Epithelial cell of proximal tubule (primary cell): ENCODE measurements around the gene PRLH. TPM values are rescaled to one million over a fixed set of nuclear protein-coding genes. Genes with fewer than 3 reads are reported as not detected.
"Not testable (repeated sequence)": the region's sequence is repeated elsewhere in the genome, so short reads cannot be mapped to it uniquely, and the experiment has no call there.

Source experiments
- DNase-seq: peaks from one replicate; pipeline ENCODE4 v3.0.0-alpha.2; 2011; ENCODE audit warnings: low read depth
- H3K4me3 ChIP-seq: 2 replicates; pipeline ENCODE4 v1.5.1; 2011; ENCODE audit warnings: low read depth, mild to moderate bottlenecking, low read length
- total RNA-seq: library from RNA; depleted of rRNA; stranded (reverse); fragments of >200 nt; gene quantifications from 2 replicates; pipeline ENCODE4 v1.2.3, GENCODE V29; 2015
- TF ChIP-seq, protein P1 (sequence below): conservative IDR thresholded peaks from 2 replicates; pipeline ENCODE4 v1.5.1; 2012; ENCODE audit warnings: low read depth, mild to moderate bottlenecking, low read length

The PRLH gene
- total RNA-seq, 1 donor from 2014 or later: not detected

DNA sequence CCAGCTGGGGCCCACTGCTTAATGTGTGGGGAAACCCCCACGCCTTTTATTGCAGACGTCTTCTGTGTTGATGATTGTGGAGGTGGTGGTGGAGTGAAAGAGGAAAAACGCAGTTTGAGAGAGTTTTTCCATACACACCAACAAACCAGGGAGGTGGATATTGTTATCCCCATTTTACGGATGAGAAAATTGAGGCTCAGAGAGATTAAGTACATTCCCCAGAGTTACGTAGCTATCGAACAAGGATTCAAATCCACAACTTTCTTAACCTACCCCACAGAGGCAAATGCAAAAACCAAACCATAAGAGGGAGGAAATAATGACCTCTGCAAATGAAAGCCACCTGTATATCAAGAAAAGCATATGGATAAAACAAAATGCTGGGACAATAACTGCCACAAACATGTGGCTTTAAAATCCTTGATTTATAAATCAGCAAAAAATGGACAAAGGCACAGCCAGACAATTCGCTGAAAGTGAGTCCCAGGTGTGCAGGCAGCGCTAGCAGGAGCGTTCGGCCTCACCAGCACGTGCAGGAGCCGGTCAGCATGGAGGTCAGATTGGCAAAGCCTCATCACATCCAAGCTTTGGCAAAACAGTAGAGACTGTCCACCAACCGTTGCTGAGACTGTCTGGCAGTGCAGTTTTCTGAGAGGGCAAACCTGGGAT lies 36.8 kb downstream of the PRLH start:
- no peak for DNase-seq
- H3K4me3 ChIP-seq: no peak overlapping the region
- TF ChIP-seq, protein P1, sequence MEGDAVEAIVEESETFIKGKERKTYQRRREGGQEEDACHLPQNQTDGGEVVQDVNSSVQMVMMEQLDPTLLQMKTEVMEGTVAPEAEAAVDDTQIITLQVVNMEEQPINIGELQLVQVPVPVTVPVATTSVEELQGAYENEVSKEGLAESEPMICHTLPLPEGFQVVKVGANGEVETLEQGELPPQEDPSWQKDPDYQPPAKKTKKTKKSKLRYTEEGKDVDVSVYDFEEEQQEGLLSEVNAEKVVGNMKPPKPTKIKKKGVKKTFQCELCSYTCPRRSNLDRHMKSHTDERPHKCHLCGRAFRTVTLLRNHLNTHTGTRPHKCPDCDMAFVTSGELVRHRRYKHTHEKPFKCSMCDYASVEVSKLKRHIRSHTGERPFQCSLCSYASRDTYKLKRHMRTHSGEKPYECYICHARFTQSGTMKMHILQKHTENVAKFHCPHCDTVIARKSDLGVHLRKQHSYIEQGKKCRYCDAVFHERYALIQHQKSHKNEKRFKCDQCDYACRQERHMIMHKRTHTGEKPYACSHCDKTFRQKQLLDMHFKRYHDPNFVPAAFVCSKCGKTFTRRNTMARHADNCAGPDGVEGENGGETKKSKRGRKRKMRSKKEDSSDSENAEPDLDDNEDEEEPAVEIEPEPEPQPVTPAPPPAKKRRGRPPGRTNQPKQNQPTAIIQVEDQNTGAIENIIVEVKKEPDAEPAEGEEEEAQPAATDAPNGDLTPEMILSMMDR: no peak

DNA sequence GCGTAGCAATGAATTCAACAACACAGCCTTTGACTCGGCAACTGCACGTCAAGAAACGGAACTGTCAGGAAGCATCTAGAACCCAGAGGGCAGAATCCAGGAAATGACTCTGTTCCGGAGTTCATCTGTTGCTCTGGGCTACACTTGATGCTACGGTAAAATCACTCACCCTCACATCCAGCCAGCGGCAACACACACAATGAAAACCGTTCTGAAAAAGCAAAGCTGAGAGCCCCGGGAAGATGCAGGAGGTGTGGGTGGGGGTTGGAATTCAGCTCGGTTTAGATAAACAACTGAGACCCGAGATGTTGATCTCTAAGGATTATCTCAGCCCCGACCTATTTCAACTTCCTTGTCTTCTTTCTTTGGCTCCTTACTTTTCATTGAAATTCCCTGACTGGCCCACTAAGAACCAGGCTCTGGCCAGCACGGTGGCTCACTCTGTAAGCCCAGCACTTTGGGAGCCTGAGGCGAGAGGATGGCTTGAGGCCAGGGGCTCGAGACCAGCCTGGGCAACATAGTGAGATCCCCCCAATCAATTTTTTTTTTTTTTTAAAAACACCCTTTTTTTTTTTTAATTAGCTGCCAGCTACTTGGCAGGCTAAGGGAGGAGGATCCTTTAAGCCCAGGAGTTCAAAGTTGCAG lies 37.5 kb downstream of the PRLH start:
- TF ChIP-seq, protein P1: no peak
- DNase-seq: no peak
- no peak overlapping the region for H3K4me3 ChIP-seq

DNA sequence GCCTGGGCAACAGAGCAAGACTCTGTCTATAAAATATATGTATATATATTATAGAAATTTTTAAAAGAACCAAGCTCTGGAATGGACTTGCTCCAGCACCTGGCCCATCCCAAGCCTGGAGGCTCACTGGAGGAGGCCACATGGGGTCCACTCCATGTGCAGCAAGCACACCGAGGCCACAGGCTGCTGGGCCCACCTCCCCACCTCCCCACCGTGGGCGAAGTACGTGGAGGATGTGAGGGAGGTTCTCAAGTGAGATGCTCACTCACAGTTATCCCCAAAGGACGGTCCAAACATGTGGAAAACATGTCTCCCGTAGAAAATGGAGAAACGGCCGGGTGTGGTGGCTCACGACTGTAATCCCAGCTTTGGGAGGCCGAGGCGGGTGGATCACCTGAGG lies 38.0 kb downstream of the PRLH start:
- TF ChIP-seq, protein P1: no peak
- no peak for DNase-seq
- no peak overlapping the region for H3K4me3 ChIP-seq

DNA sequence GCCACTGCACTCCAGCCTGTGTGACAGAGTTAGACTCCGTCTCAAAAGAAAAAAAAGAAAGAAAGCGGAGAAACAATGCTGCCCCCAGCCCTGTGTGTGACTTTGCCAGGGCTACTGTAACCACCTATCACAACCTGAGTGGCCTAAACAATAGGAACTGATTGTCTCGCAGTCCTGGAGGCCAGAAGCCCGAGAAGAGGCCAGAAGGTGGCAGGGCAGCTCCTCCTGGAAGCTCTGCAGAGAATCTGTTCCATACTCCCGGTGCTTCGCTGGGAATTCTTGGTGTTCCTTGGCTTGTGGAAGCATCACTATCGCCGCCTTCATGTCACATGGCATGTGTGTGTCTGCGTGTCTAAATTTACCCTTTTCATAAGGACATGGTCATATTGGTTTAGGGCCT lies 38.6 kb downstream of the PRLH start:
- DNase-seq: no peak
- no peak overlapping the region for H3K4me3 ChIP-seq
- TF ChIP-seq, protein P1: peak; percentile 66

DNA sequence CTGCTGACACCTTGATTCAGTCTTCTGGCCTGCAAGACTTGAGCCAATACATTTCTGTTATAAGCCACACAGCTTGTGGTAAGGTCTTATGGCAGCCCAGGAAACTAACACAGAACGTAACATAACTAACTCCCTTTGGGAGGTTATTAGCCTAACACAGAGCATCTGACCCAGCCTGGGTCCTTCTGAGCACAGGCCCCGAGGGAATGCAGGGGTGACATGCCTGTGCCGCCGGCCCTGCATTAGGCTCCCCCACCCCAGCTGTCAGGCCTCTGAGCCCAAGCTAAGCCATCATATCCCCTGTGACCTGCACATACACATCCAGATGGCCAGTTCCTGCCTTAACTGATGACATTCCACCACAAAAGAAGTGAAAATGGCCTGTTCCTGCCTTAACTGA lies 40.1 kb downstream of the PRLH start:
- not testable (repeated sequence) for H3K4me3 ChIP-seq, DNase-seq

DNA sequence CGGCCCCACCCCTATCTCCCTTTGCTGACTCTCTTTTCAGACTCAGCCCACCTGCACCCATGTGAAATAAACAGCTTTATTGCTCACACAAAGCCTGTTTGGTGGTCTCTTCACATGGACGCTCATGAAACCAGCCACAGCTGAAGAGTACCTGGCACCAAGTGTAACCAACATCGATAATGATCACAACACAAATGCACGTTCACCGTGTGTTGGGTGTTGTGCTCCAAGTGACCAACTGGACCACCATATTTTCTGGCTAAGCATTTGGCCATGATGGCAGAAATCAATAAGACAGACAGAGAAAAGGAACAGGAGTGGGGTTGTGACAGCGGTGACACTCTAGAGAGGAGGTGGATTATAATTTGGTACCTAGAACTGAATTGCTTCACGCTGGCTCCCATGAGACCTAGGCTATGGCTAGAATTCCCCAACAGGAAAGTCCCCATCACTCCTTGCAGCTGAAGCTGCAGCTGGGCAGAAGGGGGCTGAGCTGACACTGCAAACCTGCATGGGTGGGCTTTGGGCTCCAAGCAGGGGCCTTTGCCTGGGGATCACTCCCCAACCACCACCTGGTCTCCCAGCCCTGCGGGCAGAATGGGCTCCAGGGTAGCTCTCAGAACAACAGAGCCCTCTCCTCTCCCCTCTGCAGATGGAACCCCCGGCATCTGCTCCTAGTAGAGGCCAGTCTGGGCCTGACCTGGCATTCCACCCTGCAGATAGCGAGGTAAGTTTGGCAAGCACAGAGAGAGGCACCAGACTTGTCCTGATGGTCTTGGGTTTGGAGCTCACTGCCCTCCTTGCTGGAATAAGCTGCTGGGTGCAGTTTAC lies 46.4 kb downstream of the PRLH start:
- H3K4me3 ChIP-seq: no peak overlapping the region
- TF ChIP-seq, protein P1: no peak
- DNase-seq: no peak

DNA sequence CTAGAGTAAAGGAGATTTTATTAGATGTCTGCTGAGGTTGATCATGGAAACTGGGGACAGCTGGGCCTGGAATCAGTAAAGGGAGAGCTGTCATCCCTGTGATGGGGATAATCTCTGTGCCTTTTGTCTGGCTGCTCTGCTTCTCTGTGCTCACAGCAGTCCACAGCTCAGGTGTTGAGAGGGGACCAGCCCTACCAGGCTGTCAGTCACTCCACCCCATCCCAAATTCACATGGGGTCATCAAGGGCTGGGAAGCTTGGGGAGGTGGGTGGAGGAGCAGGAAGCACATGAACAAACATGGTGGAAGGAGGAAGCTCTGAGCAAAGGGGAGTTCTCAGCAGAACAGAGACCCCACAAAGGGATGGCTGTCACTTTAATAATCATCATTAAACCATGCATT lies 47.3 kb downstream of the PRLH start:
- DNase-seq: no peak
- TF ChIP-seq, protein P1: no peak
- H3K4me3 ChIP-seq: no peak overlapping the region
